Karpas-422 (cell line): Measurements from ENCODE around the gene PPP1R10. TPM values are rescaled to one million over a fixed set of nuclear protein-coding genes. Genes with fewer than 3 reads are reported as not detected.

Source experiments
- DNase-seq: peaks from one replicate; pipeline ENCODE4 v3.0.0-alpha.2; 2015
- H2AFZ ChIP-seq: fragments of 200-600 bp; sonication (generic); 2 replicates; pipeline ENCODE4 v1.6.1; 2014; ENCODE audit warnings: antibody characterized with exemption, low read length, mixed read lengths
- H3K27ac ChIP-seq: fragments of 200-600 bp; sonication (generic); 2 replicates; pipeline ENCODE4 v1.5.1; 2014; ENCODE audit warnings: mild to moderate bottlenecking, low read length, moderate library complexity
- H3K27me3 ChIP-seq: fragments of 200-600 bp; sonication (generic); 2 replicates; pipeline ENCODE4 v1.6.1; 2014; ENCODE audit warnings: low read length, mixed read lengths
- H3K36me3 ChIP-seq: fragments of 200-600 bp; sonication (generic); 2 replicates; pipeline ENCODE4 v1.6.1; 2014; ENCODE audit warnings: low read length, mixed read lengths; ENCODE audit not compliant: insufficient read depth
- H3K4me1 ChIP-seq: fragments of 200-600 bp; sonication (generic); 2 replicates; pipeline ENCODE4 v1.6.1; 2014; ENCODE audit warnings: mild to moderate bottlenecking, low read length, mixed read lengths
- H3K4me2 ChIP-seq: fragments of 200-600 bp; sonication (generic); 2 replicates; pipeline ENCODE4 v1.6.1; 2014; ENCODE audit warnings: low read length, low read depth, mild to moderate bottlenecking; ENCODE audit not compliant: poor library complexity, severe bottlenecking
- H3K4me3 ChIP-seq: fragments of 200-600 bp; sonication (generic); 2 replicates; pipeline ENCODE4 v1.5.1; 2014; ENCODE audit warnings: mild to moderate bottlenecking, antibody characterized with exemption, low read length, mixed read lengths
- H3K79me2 ChIP-seq: fragments of 200-600 bp; sonication (generic); 2 replicates; pipeline ENCODE4 v1.6.1; 2014; ENCODE audit warnings: mild to moderate bottlenecking, low read length, mixed read lengths
- H3K9ac ChIP-seq: fragments of 200-600 bp; sonication (generic); 2 replicates; pipeline ENCODE4 v1.6.0; 2014; ENCODE audit warnings: low read length
- H3K9me2 ChIP-seq: fragments of 200-600 bp; sonication (generic), shearing (Covaris generic); replicated peaks from 2 replicates; pipeline ENCODE4 v1.6.0; 2014; ENCODE audit warnings: mild to moderate bottlenecking, low read length, moderate library complexity; ENCODE audit not compliant: insufficient read depth
- H3K9me3 ChIP-seq: fragments of 300-700, 200-600 bp; sonication (generic); 2 replicates; pipeline ENCODE4 v1.6.1; 2014; ENCODE audit warnings: low read length, mixed read lengths
- H4K20me1 ChIP-seq: fragments of 200-600 bp; sonication (generic); 2 replicates; pipeline ENCODE4 v1.6.1; 2014; ENCODE audit warnings: mild to moderate bottlenecking, antibody characterized with exemption, low read length, low read depth; ENCODE audit not compliant: insufficient read depth
- total RNA-seq: library from RNA; depleted of rRNA; stranded (reverse); fragments of >200 nt; shearing (Covaris generic); gene quantifications from 2 replicates; pipeline ENCODE4 v1.2.3, GENCODE V29; 2014; ENCODE audit warnings: low replicate concordance

The PPP1R10 gene
- total RNA-seq, 1 experiment from 2014 or later = 170 TPM

GRCh38 chr6:30617565-30618269 is 674 bp upstream of the PPP1R10 start, which contains the start of gene MRPS18B:
TSS of gene MRPS18B (plus strand) at chr6:30617840. CDS start at chr6:30617866, 26 bp downstream.
- H3K9me2 ChIP-seq = no peaks in the 10 kb centered on the region
- peaks cover 51% of the 10 kb centered on the region for H3K4me1 ChIP-seq
- H3K4me2 ChIP-seq = peak within 1 kb of the TSS; percentile 100
- peaks cover 4% of the 10 kb centered on the region; the same call in 1 of the 2 replicates for H4K20me1 ChIP-seq
- H3K4me3 ChIP-seq = peak within 1 kb of the TSS; percentile 96
- no peaks in the 10 kb centered on the region for H3K27me3 ChIP-seq
- DNase-seq = peak; percentile 98
- H3K36me3 ChIP-seq = peaks cover 31% of the 10 kb centered on the region
- H3K9ac ChIP-seq = peak within 1 kb of the TSS; percentile 99
- peak within 1 kb of the TSS; percentile 63; the same call in 1 of the 2 replicates for H2AFZ ChIP-seq
- H3K79me2 ChIP-seq = peaks cover 51% of the 10 kb centered on the region
- H3K9me3 ChIP-seq = no peaks in the 10 kb centered on the region
- peak within 1 kb of the TSS; percentile 94 for H3K27ac ChIP-seq

- Histone ChIP-seq H2AFZ (no peak overlapping the region), H3K4me1 (peaks cover 60% of the 10 kb centered on the region), H3K9ac (peak overlapping the region; percentile 99), H3K4me2 (peak overlapping the region; percentile 100), H4K20me1 (peaks cover 4% of the 10 kb centered on the region; the same call in 1 of the 2 replicates), H3K4me3 (peak overlapping the region; percentile 96), H3K79me2 (peaks cover 57% of the 10 kb centered on the region), H3K27me3 (no peaks in the 10 kb centered on the region), H3K9me2 (no peaks in the 10 kb centered on the region), H3K9me3 (no peaks in the 10 kb centered on the region), H3K27ac (peak overlapping the region; percentile 94), H3K36me3 (peaks cover 31% of the 10 kb centered on the region)
- DNase-seq = peak; percentile 78
These were observed 859 bp downstream of the PPP1R10 start for GRCh38 chr6:30615958-30616810.

GRCh38 chr6:30615219-30615957 is 1.7 kb downstream of the PPP1R10 start:
- peak overlapping the region; percentile 99 for H3K9ac ChIP-seq
- H3K4me2 ChIP-seq = peak overlapping the region; percentile 100
- H3K79me2 ChIP-seq = peaks cover 57% of the 10 kb centered on the region
- H4K20me1 ChIP-seq = peaks cover 4% of the 10 kb centered on the region; the same call in 1 of the 2 replicates
- peak overlapping the region; percentile 94 for H3K27ac ChIP-seq
- no peaks in the 10 kb centered on the region for H3K9me2 ChIP-seq
- no peaks in the 10 kb centered on the region for H3K27me3 ChIP-seq
- no peaks in the 10 kb centered on the region for H3K9me3 ChIP-seq
- peak overlapping the region; percentile 96 for H3K4me3 ChIP-seq
- H3K4me1 ChIP-seq = peaks cover 60% of the 10 kb centered on the region
- H2AFZ ChIP-seq = no peak overlapping the region
- DNase-seq = peak; percentile 87
- H3K36me3 ChIP-seq = peaks cover 33% of the 10 kb centered on the region

- Histone ChIP-seq H3K79me2 (peaks cover 57% of the 10 kb centered on the region), H3K4me2 (peak overlapping the region; percentile 100), H3K4me3 (peak overlapping the region; percentile 96), H3K27ac (peak overlapping the region; percentile 94), H3K9me2 (no peaks in the 10 kb centered on the region), H3K9me3 (no peaks in the 10 kb centered on the region), H3K27me3 (no peaks in the 10 kb centered on the region), H2AFZ (no peak overlapping the region), H3K4me1 (peaks cover 60% of the 10 kb centered on the region), H3K9ac (peak overlapping the region; percentile 99), H4K20me1 (peaks cover 4% of the 10 kb centered on the region; the same call in 1 of the 2 replicates), H3K36me3 (peaks cover 37% of the 10 kb centered on the region)
- DNase-seq = peak; percentile 97
These were observed 2.2 kb downstream of the PPP1R10 start for GRCh38 chr6:30614843-30615218.

GRCh38 chr6:30614044-30614842 is 2.8 kb downstream of the PPP1R10 start:
- peak overlapping the region; percentile 61 for H3K9ac ChIP-seq
- H2AFZ ChIP-seq = no peak overlapping the region
- H3K36me3 ChIP-seq = peaks cover 37% of the 10 kb centered on the region
- H3K4me1 ChIP-seq = peaks cover 57% of the 10 kb centered on the region
- peak overlapping the region; percentile 54 for H3K4me3 ChIP-seq
- no peaks in the 10 kb centered on the region for H3K27me3 ChIP-seq
- DNase-seq = peak; percentile 55
- H3K4me2 ChIP-seq = peak overlapping the region; percentile 100
- peaks cover 4% of the 10 kb centered on the region; the same call in 1 of the 2 replicates for H4K20me1 ChIP-seq
- peak overlapping the region; percentile 94 for H3K27ac ChIP-seq
- H3K9me3 ChIP-seq = no peaks in the 10 kb centered on the region
- H3K79me2 ChIP-seq = peaks cover 51% of the 10 kb centered on the region
- H3K9me2 ChIP-seq = no peaks in the 10 kb centered on the region

GRCh38 chr6:30613251-30614043 is 3.6 kb downstream of the PPP1R10 start:
- Histone ChIP-seq H3K27ac (peak overlapping the region; percentile 94), H3K9me2 (no peaks in the 10 kb centered on the region), H3K9me3 (no peaks in the 10 kb centered on the region), H3K27me3 (no peaks in the 10 kb centered on the region), H4K20me1 (peaks cover 4% of the 10 kb centered on the region; the same call in 1 of the 2 replicates), H3K4me3 (no peak overlapping the region), H3K4me2 (peak overlapping the region; percentile 100), H3K9ac (peak overlapping the region; percentile 23; the same call in 1 of the 2 replicates), H3K36me3 (peaks cover 45% of the 10 kb centered on the region), H3K79me2 (peaks cover 43% of the 10 kb centered on the region), H3K4me1 (peaks cover 49% of the 10 kb centered on the region), H2AFZ (no peak overlapping the region)
- DNase-seq = peak; percentile 65
